Heart left ventricle (tissue), 16 donors: ENCODE results near the gene MYO15B. TPM values are rescaled to one million over a fixed set of nuclear protein-coding genes. Genes with fewer than 3 reads are reported as not detected.

Experiments
- ATAC-seq, 4 donors: fragments of 200-7000 bp; cut with Tn5 transposase; one replicate each; pipeline ENCODE4 v1.9.1; 2020 to 2022; ENCODE audit warnings: moderate library complexity in 4 of 4, mild to moderate bottlenecking in 3 of 4, moderate number of reproducible peaks in 1 of 4
- DNase-seq, 5 donors: peaks; one replicate each; pipeline ENCODE4 v3.0.0-alpha.2; 2020
- H3K27ac ChIP-seq, 12 donors: fragments of 200-600 bp; sonication (generic) in 4 of 12; one replicate each; pipeline versions ENCODE4 v1.5.0 to v1.8.0; 2016 to 2022; ENCODE audit warnings: mild to moderate bottlenecking in 2 of 12
- H3K27me3 ChIP-seq, 9 donors: fragments of 200-600 bp; sonication (generic) in 2 of 9; one replicate each; pipeline versions ENCODE4 v1.5.1 to v1.8.0; 2016 to 2022; ENCODE audit warnings: mild to moderate bottlenecking in 3 of 9
- H3K36me3 ChIP-seq, 9 donors: fragments of 200-600 bp; sonication (generic) in 2 of 9; one replicate each; pipeline versions ENCODE4 v1.5.0 to v1.8.0; 2018 to 2022; ENCODE audit warnings: mild to moderate bottlenecking in 2 of 9
- H3K4me1 ChIP-seq, 12 donors: fragments of 200-600 bp; sonication (generic) in 4 of 12; one replicate each; pipeline versions ENCODE4 v1.5.0 to v1.8.0; 2016 to 2022; ENCODE audit warnings: mild to moderate bottlenecking in 3 of 12
- H3K4me3 ChIP-seq, 12 donors: fragments of 200-600 bp; sonication (generic) in 4 of 12; one replicate each; pipeline versions ENCODE4 v1.5.0 to v1.8.0; 2017 to 2022; ENCODE audit warnings: mild to moderate bottlenecking in 9 of 12, moderate library complexity in 4 of 12
- H3K9me3 ChIP-seq, 12 donors: fragments of 200-600 bp; sonication (generic) in 4 of 12; one replicate each; pipeline versions ENCODE4 v1.5.0 to v1.8.0; 2016 to 2022; ENCODE audit warnings: mild to moderate bottlenecking in 1 of 12
- POLR2A ChIP-seq, 2 donors: fragments of 450-650 bp; IDR thresholded peaks; one replicate each; pipeline ENCODE4 v1.6.1; 2017; ENCODE audit warnings: antibody characterized with exemption in 2 of 2, mild to moderate bottlenecking in 2 of 2, moderate library complexity in 2 of 2
- WGBS, 4 donors: extraction: QIAGEN DNeasy Blood & Tissue Kit in 2 of 4; methylation state at CpG; one replicate each; pipeline versions ENCODE4 v1.1.5 to v1.1.7; 2013 to 2018; 5-methylcytosine and 5-hydroxymethylcytosine counted together
- intact Hi-C, 10 donors: fragments of 100-400 bp; cut with DNase I; formaldehyde crosslinking; loops; one replicate each; pipeline versions ENCODE4 v1.11.1 to v1.14.2; 2022
- polyA plus RNA-seq, 2 donors: library from polyadenylated mRNA; stranded (reverse); fragments of 200-250 nt; gene quantifications; one replicate each; pipeline ENCODE4 v1.2.3, GENCODE V29; 2013
- total RNA-seq, 9 donors: library from RNA; depleted of rRNA in 2 of 9; stranded (reverse); fragments of >200 nt in 2 of 9; fragmentation: NEBNext Ultra II Directional in 3 of 9; extraction: Animal tissue kit (Norgen Biotek cat#: 25700) in 3 of 9; gene quantifications; one replicate each; pipeline versions ENCODE4 v1.1.0 to v1.2.4, GENCODE V29; 2016 to 2023
- TF ChIP-seq, protein P1 (sequence below), 12 donors: fragments of 200-600 bp; sonication (generic) in 4 of 12; IDR thresholded peaks; one replicate each; pipeline versions ENCODE4 v1.5.0 to v1.8.0; 2018 to 2022; ENCODE audit warnings: antibody characterized with exemption in 12 of 12, mild to moderate bottlenecking in 5 of 12
- donor health status: ischemic (EF 13 %, LVEDD 7.1; RV severe dilation, severe dysfunction).
- donor health status: healthy with polysubstance abuse.
- donor health status: DM: no; HTN: yes; CAD: no.
- donor health status: DM: no; HTN: no; CAD: no.
- donor health status: ischemic (EF 25% LVEDD 6.9; RV normal size, moderate dysfunction).
- donor health status: ischemic (EF 25% LVEDD 5.7; RV mildly dilated, moderate dysfunction).
- donor health status: healthy.
- donor health status: DM: yes; HTN: yes; CAD: no.
- donor health status: ischemic (EF 35%, LVEDD 5.7; RV mildly dilated, moderate dysfunction).
- donor health status: nonischemic (EF 11% LVEDD 7.7; RV severe dilation, severe dysfunction).
- donor health status: DM: yes; HTN: yes; CAD: no.
- donor health status: PGD.
- donor health status: ischemic (EF 29% LVEDD 5.4; RV normal size, mild dysfunction).
- donor health status: nonischemic (EF 23%, LVEDD 6.1; RV moderate dilation, normal function).

Gene MYO15B
- total and polyA plus RNA-seq, 11 donors: 14.0 to 76.4 (median 42.9) TPM

DNA sequence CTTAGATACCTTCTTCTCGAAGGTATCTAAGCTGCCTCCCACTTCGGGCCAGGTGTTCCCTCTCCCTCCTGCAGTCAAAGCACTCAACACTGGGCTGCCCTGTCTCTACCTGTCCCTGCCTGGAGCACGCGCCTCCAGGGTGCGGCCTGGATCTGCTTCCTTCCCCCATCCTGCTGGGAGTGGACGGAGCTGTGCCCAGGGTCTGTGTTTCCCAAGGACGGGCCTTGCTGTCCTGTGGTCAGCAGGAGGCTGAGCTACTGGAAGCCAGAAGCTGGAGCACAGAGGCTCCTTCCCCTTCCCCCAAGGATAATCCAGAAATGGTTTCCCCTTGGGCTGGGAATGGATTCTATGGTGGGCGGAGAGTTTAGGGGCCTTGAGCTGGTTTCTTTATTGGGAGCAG, 45.4 kb upstream of the MYO15B start:
- WGBS, 4 donors: 88 to 92% (median 91%) methylated on average over 8 of the region's 8 CpGs
- H3K9me3 ChIP-seq: no peaks in the 10 kb centered on the region
- intact Hi-C loops: no loop called here
- DNase-seq (no peak), ATAC-seq (no peak)
- no peak for TF ChIP-seq POLR2A (IDR thresholded peaks at IDR 0.05)
- TF ChIP-seq, protein P1, sequence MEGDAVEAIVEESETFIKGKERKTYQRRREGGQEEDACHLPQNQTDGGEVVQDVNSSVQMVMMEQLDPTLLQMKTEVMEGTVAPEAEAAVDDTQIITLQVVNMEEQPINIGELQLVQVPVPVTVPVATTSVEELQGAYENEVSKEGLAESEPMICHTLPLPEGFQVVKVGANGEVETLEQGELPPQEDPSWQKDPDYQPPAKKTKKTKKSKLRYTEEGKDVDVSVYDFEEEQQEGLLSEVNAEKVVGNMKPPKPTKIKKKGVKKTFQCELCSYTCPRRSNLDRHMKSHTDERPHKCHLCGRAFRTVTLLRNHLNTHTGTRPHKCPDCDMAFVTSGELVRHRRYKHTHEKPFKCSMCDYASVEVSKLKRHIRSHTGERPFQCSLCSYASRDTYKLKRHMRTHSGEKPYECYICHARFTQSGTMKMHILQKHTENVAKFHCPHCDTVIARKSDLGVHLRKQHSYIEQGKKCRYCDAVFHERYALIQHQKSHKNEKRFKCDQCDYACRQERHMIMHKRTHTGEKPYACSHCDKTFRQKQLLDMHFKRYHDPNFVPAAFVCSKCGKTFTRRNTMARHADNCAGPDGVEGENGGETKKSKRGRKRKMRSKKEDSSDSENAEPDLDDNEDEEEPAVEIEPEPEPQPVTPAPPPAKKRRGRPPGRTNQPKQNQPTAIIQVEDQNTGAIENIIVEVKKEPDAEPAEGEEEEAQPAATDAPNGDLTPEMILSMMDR (IDR thresholded peaks at IDR 0.05): no peak
- H3K36me3 ChIP-seq: no peaks in the 10 kb centered on the region
- no peak overlapping the region for H3K4me3 ChIP-seq
- no peak overlapping the region for H3K27ac ChIP-seq
- H3K27me3 ChIP-seq: no peaks in the 10 kb centered on the region
- no peaks in the 10 kb centered on the region for H3K4me1 ChIP-seq

DNA sequence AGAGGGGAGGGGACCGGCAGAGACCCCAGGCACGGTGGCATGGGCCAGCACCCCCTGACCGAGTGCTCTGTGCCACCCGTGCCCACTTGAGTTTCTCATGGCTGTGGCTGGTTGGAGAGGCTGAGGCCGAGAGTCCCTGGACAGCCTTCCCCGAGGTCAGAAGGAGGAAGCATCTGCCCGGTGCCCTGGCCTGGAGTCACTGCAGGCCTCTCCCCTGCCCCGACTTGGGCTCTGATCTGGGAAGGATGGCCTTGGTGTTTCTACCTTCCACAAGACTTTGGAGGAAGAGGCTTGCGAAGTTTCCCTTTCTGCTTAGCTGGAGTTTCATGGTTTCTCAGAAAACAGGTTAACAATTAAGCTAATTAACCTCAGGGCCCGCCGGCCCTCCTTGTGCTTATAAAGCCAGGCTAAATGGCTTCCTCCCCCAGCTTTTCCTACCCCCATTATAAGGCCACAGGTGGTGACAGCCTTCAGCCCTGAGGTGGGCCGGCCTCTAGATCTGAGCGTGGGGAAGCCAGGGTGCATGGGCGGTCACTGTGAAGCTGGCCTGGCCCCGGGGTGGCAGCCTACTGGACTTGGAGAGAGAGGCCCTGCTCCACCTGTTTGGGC, 44.8 kb upstream of the MYO15B start:
- H3K27ac ChIP-seq: no peak overlapping the region
- H3K27me3 ChIP-seq: no peaks in the 10 kb centered on the region
- TF ChIP-seq, protein P1 (IDR thresholded peaks at IDR 0.05): no peak
- TF ChIP-seq POLR2A (IDR thresholded peaks at IDR 0.05): no peak
- no peaks in the 10 kb centered on the region for H3K36me3 ChIP-seq
- no peak for ATAC-seq
- intact Hi-C loops: no loop called here
- no peak for DNase-seq
- H3K4me3 ChIP-seq: no peak overlapping the region
- WGBS, 4 donors: 88 to 92% (median 90%) methylated on average over 13 to 15 of the region's 15 CpGs
- no peaks in the 10 kb centered on the region for H3K4me1 ChIP-seq
- no peaks in the 10 kb centered on the region for H3K9me3 ChIP-seq

DNA sequence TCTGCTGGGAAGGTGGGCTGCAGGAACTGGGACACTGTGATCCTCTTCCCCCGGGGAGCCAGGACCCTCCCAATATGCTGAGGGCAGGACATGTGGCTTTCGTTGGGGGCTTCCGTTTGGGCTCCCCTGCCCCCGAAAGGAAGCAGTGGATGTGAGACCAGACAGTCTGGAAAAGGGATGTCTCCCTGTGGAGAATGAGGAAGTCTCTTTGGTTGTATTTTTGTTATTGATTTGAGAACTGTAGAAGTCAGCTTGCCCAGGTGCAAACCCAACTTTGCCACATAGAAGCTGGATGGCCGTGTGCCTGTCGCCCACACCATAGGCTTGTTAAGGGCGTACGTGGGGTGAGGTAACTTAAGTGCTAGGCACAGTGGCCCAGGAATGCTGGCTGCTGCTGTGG, 43.4 kb upstream of the MYO15B start:
- Histone ChIP-seq H3K9me3 (no peaks in the 10 kb centered on the region), H3K27ac (no peak overlapping the region), H3K4me1 (no peaks in the 10 kb centered on the region), H3K27me3 (no peaks in the 10 kb centered on the region), H3K4me3 (no peak overlapping the region), H3K36me3 (no peaks in the 10 kb centered on the region)
- no peak for ATAC-seq
- no peak for TF ChIP-seq POLR2A (IDR thresholded peaks at IDR 0.05)
- TF ChIP-seq, protein P1 (IDR thresholded peaks at IDR 0.05): no peak
- DNase-seq: no peak
- intact Hi-C loops: no loop called here
- WGBS, 4 donors: 81 to 97% (median 84%) methylated on average over 7 to 8 of the region's 8 CpGs

DNA sequence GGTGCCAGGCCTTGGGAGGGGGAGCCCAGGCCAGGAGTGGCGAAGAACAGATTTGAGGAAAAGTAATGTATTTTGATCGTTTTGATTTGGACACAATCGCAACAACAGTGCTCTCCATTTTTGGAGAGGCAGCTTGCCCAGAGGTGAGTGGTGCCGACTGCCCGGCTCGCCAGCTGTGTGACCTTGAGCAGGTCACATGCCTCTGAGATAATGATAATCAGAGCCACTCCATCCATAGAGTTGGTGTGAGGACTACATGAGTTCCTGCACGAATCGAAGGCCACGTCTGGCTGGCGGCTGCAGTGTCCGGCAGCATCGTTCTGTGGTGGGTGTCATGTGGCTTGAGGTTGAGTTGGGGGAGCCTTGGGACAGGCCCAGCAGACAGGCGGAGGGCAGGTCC, 41.4 kb upstream of the MYO15B start:
- no peaks in the 10 kb centered on the region for H3K36me3 ChIP-seq
- DNase-seq: no peak
- intact Hi-C loops: no loop called here
- no peak overlapping the region for H3K4me3 ChIP-seq
- H3K9me3 ChIP-seq: no peaks in the 10 kb centered on the region
- no peak for TF ChIP-seq POLR2A (IDR thresholded peaks at IDR 0.05)
- TF ChIP-seq, protein P1 (IDR thresholded peaks at IDR 0.05): no peak
- no peak overlapping the region for H3K27ac ChIP-seq
- no peak for ATAC-seq
- H3K27me3 ChIP-seq: no peaks in the 10 kb centered on the region
- no peaks in the 10 kb centered on the region for H3K4me1 ChIP-seq
- 72 to 82% (median 73%) methylated on average over 13 of the region's 13 CpGs for WGBS, 4 donors
